ENCODE measurements around the gene DSCAM.

DSCAM gene

GRCh38 chr21:40534886-40535285, 312.1 kb downstream of the DSCAM start:
- DNase-seq (ENCODE audit: low spot score), result no peak

DNA sequence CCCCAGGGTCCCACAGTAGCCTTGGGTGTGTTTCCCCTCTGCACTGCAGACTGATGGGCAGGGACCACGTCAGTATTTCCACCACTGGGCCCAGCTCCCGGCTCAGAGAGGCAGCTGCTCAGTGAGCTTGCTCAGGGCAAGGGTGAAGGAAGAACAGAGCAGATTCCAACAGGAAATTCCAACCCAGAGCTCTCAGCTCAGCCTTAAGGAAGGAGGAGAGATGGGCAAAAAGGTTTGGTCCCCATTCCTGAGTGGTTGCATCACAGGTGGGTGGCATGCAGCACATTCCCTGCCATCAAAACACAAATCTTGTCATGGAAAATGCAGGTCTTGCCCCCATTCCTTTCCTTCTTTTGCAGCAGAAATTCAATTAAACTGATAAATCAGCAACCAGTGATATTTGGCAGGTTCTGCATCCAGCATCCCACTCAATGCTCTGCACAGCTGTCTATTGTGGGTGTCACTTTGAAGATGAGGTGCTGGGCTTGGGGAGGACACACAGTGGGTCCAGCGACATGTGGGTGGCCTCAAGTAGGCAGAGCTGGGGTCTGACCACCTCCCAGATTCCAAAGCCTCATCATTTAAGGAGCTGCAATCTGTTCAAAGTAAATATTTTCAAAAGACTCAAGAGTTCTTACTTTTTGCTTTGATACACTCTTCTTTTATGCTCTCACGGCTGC, 315.4 kb downstream of the DSCAM start:
- no peak for DNase-seq (ENCODE audit: low spot score)

DNA sequence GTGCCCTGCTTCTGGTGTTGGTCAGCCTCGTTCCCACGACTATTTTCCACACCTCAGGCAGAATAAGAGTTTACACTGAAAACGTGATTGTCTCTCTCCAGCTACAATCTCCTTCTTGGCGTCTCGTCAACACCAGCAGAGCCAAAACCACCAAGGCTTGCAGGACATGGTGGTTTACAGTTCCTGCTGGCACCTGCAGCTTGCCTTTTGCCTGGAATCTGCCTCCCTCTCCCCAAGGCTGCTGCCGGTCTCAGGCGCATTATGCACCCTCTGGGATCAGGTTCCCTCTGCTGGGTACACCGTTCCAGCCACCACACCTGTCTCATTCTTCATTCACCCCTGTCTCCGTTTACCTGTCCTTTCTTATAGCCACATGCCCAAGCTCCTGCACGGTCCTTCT, 315.9 kb downstream of the DSCAM start:
- DNase-seq (ENCODE audit: low spot score), result no peak

DNA sequence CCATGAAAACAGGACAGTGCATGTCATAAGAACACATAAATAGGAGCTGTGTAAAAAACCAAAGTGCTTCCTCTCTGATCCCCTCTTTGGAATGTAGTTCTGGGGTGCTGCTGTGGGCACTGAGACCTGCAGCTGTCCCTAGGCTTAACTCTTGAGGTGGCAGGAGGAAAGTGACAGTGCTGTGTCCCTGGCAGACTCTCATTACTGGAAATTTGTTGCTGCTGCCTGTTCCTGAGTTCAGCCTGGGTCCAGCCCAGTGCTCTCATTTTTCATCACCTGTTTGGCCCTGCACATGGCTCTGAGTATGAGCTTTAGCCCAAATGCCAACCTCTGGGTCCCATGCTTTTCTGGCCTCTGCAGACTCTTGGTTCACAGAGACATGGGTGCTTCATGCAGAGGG, 329.3 kb downstream of the DSCAM start:
- no peak for DNase-seq (ENCODE audit: low spot score)

DNA sequence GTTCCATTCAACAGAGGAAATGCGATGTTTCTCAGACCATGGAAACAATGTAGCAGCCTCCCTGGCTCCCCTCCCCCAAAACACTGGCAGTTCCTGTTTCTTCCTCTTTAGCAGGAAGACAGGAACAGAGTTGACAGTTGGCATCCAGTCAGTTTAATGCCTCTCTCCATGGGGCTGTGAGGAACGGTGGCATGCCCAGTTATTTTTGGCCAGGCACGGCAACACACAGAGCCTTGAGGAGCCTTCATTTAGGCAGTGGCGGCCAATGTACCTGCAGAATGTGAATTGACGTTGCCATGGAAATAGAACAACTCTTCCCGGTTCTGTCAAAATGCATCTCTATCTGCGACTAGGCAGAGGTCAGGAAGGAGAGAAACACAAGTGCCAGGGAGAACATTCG, 330.6 kb downstream of the DSCAM start:
- DNase-seq (ENCODE audit: low spot score), result no peak

DNA sequence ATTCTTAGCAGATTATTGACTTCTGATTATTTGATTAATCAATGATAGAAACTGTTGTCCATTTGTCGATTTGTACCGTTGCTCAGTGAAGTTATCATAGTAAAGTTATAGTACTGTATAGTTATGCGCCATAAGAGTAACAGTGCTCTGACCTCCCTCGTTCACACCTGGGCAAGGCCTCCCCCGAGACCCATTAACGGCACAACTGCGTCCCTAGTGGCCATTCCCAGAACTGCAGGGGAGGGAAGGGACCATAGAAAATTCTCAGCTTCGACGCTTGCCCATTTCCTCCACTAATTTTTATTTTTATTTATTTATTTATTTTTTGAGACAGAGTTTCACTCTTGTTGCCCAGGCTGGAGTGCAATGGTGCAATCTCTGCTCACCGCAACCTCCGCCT, 334.4 kb downstream of the DSCAM start:
- DNase-seq (ENCODE audit: low spot score), result peak; percentile 57

DNA sequence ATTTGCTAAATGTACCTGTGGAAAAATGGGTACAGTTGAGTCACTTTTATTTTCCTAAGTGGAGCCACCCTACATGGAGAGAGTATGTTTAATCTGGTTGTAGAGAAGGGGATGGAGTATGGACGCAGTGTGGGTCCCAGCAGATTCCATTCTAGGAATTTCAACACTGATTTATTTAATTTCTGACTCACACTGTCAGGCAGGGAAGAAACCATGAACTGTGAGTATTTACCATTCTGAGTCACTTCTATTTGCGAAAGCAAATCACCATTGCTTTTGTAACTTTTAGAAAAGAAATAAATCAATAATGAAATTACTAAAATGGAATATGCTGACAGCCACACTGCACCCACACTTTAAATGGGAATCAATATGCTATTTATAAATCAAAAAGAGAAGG, 339.0 kb downstream of the DSCAM start:
- no peak for DNase-seq (ENCODE audit: low spot score)

- DNase-seq (ENCODE audit: low spot score), result no peak
These were observed 341.3 kb downstream of the DSCAM start for GRCh38 chr21:40505681-40506080.

DNA sequence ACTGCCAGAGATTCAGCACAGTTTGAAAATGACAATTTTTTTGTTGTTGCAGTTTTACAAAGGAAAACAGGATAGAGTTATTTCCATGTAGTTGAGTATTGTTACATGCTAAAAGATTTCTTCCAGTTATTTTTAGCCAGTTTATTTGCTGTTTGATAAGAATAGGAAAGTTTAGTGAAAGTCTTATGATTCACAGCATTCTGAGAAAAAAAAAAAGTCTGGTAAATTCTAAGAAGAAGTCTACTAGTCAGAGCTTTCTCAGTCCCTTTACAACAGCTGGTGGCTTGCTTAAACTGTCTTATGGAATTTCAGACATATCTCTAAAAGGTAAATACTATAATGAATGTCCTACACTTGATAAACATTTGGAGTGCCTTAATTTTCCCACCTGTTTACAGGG, 341.7 kb downstream of the DSCAM start:
- DNase-seq (ENCODE audit: low spot score), result no peak

GRCh38 chr21:40504825-40505224, 342.1 kb downstream of the DSCAM start:
- DNase-seq (ENCODE audit: low spot score), result no peak

DNA sequence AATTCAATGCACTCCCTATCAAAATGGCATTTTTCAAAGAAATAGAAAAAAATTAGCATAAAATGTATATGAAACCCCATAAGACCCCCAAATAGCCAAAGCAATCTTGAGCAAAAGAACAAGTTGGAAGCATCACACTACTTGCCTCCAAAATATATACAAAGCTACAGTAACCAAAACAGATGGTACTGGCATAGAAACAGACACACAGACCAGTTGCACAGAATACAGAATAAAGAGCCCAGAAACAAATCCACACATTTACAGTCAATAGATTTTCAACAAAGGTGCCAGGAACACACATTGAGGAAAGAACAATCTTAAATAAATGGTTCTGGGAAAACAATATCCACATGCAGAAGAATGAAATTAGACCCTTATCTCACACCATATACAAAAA, 350.8 kb downstream of the DSCAM start:
- DNase-seq (ENCODE audit: low spot score), result no peak

DNA sequence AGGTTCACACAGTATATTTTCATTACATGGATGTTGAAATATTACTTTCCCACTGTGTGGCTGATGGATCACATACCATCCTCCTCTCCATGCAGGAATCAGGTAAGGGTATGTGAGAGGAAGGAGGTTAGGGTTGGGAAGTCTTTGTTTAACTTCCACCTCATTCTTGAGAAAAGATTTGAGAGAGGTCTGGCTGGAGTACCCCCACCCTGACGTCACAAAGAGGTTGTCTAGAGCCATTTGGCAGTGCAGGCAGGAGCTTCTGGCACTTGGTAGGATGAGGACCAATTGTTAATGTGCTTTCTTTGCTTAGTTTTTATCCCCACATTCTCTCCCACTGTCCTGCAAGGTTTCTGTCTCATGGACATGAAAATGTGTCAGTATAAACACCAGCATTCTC, 356.6 kb downstream of the DSCAM start:
- no peak for DNase-seq (ENCODE audit: low spot score)

- no peak for DNase-seq (ENCODE audit: low spot score)
These were observed 358.0 kb downstream of the DSCAM start for GRCh38 chr21:40489001-40489400.

GRCh38 chr21:40481764-40482163, 365.2 kb downstream of the DSCAM start:
- DNase-seq (ENCODE audit: low spot score), result no peak

DNA sequence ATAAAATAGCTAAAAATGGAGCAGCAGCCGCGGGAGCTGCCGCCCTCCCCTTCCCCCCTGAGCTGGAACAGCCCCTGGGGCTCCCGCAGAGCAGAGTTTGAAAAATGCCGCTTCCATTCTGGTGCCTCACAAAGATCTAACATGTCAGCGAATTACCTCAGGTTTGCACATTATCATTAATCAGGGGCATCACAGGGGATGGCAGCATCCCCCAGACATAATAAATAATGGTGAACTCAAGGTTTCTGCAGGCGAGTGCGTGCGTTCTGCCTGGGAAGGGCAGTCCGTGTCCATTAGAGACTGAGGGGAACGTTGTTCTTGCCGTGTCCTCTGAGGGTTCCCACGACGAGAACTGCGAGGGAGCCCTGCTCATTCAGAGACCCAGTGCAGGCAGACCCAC, 372.4 kb downstream of the DSCAM start:
- no peak for DNase-seq (ENCODE audit: low spot score)

- no peak for DNase-seq (ENCODE audit: low spot score)
These were observed 374.9 kb downstream of the DSCAM start for GRCh38 chr21:40472013-40472412.

DNA sequence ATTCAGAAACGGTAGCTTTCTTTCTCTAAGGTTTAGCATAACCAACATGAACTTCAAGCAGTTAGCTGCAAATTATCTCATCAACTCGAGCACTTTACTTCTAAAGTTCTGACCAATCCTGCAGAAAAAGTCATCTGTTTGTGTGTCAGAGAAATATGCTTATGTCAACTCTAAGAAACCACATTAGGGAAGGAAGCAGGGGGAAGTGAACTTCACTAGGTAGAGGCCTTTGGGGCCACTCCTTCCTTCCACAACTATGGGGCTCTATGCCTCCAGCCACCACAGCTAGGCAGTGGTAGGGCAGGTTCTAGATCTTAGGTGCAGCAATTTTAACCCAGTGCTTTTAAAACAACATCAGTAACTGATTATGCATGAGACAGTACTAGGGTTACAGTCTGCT, 375.9 kb downstream of the DSCAM start:
- DNase-seq (ENCODE audit: low spot score), result no peak

DNA sequence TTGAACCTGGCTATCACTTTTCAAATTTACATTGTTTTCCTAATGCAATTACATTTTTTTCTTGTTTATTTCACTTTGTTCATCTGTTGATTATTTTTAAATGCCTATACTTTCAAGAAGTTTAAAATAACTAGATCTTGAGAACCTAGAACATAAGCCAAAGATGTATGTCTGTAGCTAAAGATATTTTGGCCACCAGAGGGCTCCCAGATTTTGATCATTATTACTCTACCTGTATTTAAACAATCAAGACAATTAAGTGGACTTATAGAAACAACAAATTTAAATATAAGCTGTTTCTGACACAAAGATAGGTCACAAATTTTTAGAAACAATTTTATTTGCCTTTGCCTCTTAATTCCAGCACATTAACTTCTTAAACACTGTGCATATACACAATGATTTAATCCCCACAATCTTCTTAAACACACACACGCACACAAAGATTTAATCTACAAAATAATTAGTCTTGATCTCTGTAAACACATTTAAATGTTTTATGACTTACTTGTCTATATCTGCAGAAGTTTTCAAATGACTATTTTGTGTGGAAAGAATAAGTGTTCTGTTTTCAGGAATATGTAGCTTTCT, 380.0 kb downstream of the DSCAM start:
- DNase-seq (ENCODE audit: low spot score), result no peak

- DNase-seq (ENCODE audit: low spot score), result no peak
These were observed 381.6 kb downstream of the DSCAM start for GRCh38 chr21:40465382-40465781.

DNA sequence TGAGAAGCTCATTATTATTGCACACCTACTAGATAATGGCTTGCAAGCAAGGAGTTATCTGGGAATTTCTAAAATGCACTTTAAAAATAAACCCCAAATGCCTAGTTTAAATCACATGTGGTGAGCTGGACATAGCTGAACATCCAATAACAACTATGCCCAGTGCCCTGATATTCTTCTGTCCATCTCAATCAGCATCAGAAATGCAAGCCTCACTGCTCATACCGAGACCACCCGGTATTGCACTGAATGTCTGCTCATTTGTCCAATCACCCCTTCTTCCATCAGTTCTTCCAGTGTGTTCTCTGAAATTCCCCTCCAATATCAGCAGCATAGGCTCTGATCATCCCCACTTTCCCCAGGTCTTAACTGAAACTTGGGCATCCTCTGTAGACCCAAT, 383.8 kb downstream of the DSCAM start:
- no peak for DNase-seq (ENCODE audit: low spot score)

GRCh38 chr21:40461008-40461407, 385.9 kb downstream of the DSCAM start:
- DNase-seq (ENCODE audit: low spot score), result no peak

DNA sequence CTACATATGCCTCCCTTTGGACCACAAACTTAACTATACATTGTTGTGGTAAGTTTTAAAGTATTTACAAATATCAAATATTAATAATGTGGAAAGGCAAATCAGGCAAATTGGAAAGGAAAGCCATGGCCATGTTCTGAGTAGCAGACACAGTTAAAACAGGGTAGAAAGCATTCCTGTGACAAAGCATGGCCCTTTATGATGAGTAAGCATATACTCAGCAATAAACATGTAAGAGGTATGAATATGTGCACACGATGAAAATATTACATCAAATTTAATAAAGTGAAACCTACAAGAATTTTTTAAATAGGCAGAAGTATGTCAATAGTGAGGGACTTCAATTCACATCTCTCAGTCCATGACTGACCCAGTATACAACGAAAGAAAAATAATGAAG, 389.2 kb downstream of the DSCAM start:
- no peak for DNase-seq (ENCODE audit: low spot score)

DNA sequence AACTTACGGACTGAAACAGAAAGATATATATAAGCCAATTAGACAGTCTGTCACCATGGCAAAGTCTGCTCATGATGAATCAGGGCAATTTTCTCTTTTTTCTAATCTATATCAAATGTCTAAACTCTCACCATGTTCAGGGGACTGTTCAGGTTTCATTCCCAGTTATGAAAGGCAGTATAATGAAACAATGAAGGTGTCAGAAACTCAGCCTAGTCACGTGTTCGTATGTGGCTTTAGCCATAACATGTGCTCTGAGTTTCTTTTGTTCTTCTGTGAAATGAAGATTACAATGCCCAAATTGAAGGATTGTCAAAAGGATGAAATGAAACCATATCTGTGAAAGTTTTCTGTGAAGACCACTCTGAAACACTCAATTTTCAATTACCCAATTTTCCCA, 392.9 kb downstream of the DSCAM start:
- no peak for DNase-seq (ENCODE audit: low spot score)

DNA sequence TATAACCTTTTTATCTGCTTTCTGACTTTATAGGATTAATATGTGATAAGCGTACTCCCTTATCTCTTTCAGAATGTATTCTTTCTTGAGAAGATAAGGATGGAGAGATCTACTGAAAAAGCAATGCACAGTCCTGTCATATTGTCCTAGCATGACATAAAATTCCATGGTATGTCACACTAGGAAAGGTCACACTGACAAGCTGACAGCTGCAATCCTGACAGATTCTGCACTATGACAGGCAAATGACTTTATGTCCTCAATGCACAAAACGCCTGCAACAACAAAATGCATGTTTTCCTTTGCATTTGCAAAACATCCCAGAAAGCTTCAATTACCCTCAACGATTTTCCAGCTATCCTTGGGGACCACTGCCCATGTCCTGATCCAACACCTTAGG, 393.8 kb downstream of the DSCAM start:
- DNase-seq (ENCODE audit: low spot score), result no peak

Data from iPS-NIHi11 (cell line).